H1 (cell line): ENCODE results near the gene KIF5A. TPM values are rescaled to one million over a fixed set of nuclear protein-coding genes. Genes with fewer than 3 reads are reported as not detected.

Experiments used
- CTCF ChIA-PET: fragments of 300-600 bp; sonication (Branson Sonifier 250); formaldehyde crosslinking; loops from one replicate; lab custom pipeline; 2021; ENCODE audit not compliant: partially characterized antibody; lab: Charles Lee
- POLR2A ChIA-PET: fragments of 300-600 bp; sonication (Branson Sonifier 250); formaldehyde crosslinking; loops from one replicate; lab custom pipeline; 2021; ENCODE audit warnings: inconsistent platforms; ENCODE audit not compliant: partially characterized antibody; lab: Charles Lee
- DNase-seq, 2 experiments: peaks; one replicate each; pipeline versions ENCODE4 v3.0.0 to v3.0.0-alpha.2; 2010 to 2022; ENCODE audit warnings: low spot score in 2 of 2, low read depth in 1 of 2, mixed read lengths in 1 of 2
- FAIRE-seq: peaks from 2 replicates; lab custom pipeline; 2011; peaks lifted over from hg19 to GRCh38; lab: Jason Lieb, UNC
- H2AFZ ChIP-seq: 2 replicates; pipeline ENCODE4 v1.8.1; 2012; ENCODE audit warnings: low read length, inconsistent platforms
- H2AK5ac ChIP-seq: 2 replicates; pipeline ENCODE4 v1.6.1; 2013; ENCODE audit warnings: low read depth, low read length
- H2BK120ac ChIP-seq: replicated peaks from 2 replicates; pipeline ENCODE3; 2013; ENCODE audit warnings: low read depth, low read length, inconsistent platforms
- H2BK12ac ChIP-seq: 2 replicates; pipeline ENCODE4 v1.6.1; 2013; ENCODE audit warnings: low read depth, low read length
- H2BK15ac ChIP-seq: 2 replicates; pipeline ENCODE4 v1.6.1; 2013; ENCODE audit warnings: low read length
- H2BK20ac ChIP-seq: 2 replicates; pipeline ENCODE4 v1.6.1; 2013; ENCODE audit warnings: low read length
- H2BK5ac ChIP-seq: 2 replicates; pipeline ENCODE4 v1.6.1; 2013; ENCODE audit warnings: low read depth, low read length
- H3K14ac ChIP-seq: 2 replicates; pipeline ENCODE4 v1.6.1; 2013; ENCODE audit warnings: inconsistent platforms; ENCODE audit not compliant: insufficient read length
- H3K18ac ChIP-seq: 2 replicates; pipeline ENCODE4 v1.6.1; 2013; ENCODE audit warnings: low read length; ENCODE audit errors: extremely low read depth
- H3K23ac ChIP-seq: 2 replicates; pipeline ENCODE4 v1.6.1; 2013; ENCODE audit warnings: inconsistent platforms; ENCODE audit not compliant: insufficient read length
- H3K23me2 ChIP-seq: 2 replicates; pipeline ENCODE4 v1.6.1; 2013; ENCODE audit warnings: low read depth, low read length
- H3K27ac ChIP-seq: 2 replicates; pipeline ENCODE4 v1.6.1; 2011; ENCODE audit warnings: low read depth, low read length, inconsistent platforms
- H3K27me3 ChIP-seq, 4 experiments: replicated peaks in 1 of 4; 1 replicate in 1 of 4; 2 replicates in 3 of 4; pipeline versions ENCODE4 v1.6.1 to v1.8.1; 2011 to 2013; ENCODE audit warnings: low read length in 3 of 4, mild to moderate bottlenecking in 3 of 4, inconsistent platforms in 2 of 4, mixed read lengths in 2 of 4, moderate library complexity in 1 of 4; ENCODE audit not compliant: control insufficient read depth in 3 of 4, insufficient read depth in 3 of 4; ENCODE audit errors: extremely low read depth in 1 of 4
- H3K36me3 ChIP-seq, 4 experiments: 2 replicates each; pipeline versions ENCODE4 v1.6.1 to v1.8.1; 2011 to 2013; ENCODE audit warnings: mild to moderate bottlenecking in 4 of 4, low read length in 3 of 4, moderate library complexity in 2 of 4, control low read depth in 1 of 4, inconsistent platforms in 1 of 4; ENCODE audit not compliant: insufficient read depth in 4 of 4, control insufficient read depth in 2 of 4
- H3K4ac ChIP-seq: replicated peaks from 2 replicates; pipeline ENCODE3; 2013; ENCODE audit warnings: low read length, low read depth, mixed read lengths, inconsistent platforms; ENCODE audit not compliant: insufficient read length
- H3K4me1 ChIP-seq, 4 experiments: replicated peaks in 1 of 4; 1 replicate in 1 of 4; 2 replicates in 3 of 4; pipeline versions ENCODE4 v1.6.1 to v1.8.1; 2011 to 2013; ENCODE audit warnings: low read length in 3 of 4, inconsistent platforms in 2 of 4, mixed read lengths in 1 of 4; ENCODE audit not compliant: insufficient read depth in 4 of 4, control insufficient read depth in 3 of 4
- H3K4me2 ChIP-seq, 2 experiments: 2 replicates each; pipeline versions ENCODE4 v1.6.1 to v1.8.1; 2011 to 2013; ENCODE audit warnings: low read depth in 2 of 2, low read length in 2 of 2, control low read depth in 1 of 2, inconsistent platforms in 1 of 2, mild to moderate bottlenecking in 1 of 2; ENCODE audit not compliant: insufficient read depth in 1 of 2
- H3K4me3 ChIP-seq, 4 experiments: fragments of 200-600, 300-600 bp in 1 of 4; sonication (generic), shearing (Covaris generic), sonication (Bioruptor Twin) in 1 of 4; 2 replicates each; pipeline versions ENCODE4 v1.5.1 to v1.8.1; 2011 to 2016; ENCODE audit warnings: low read length in 4 of 4, low read depth in 3 of 4, control low read depth in 2 of 4, inconsistent platforms in 2 of 4, mild to moderate bottlenecking in 2 of 4, mixed read lengths in 1 of 4, moderate library complexity in 1 of 4; ENCODE audit not compliant: insufficient read depth in 2 of 4; ENCODE audit errors: extremely low read depth in 1 of 4
- H3K56ac ChIP-seq: replicated peaks from 2 replicates; pipeline ENCODE3; 2013; ENCODE audit warnings: low read depth, mild to moderate bottlenecking, mixed read lengths, low read length, inconsistent platforms; ENCODE audit not compliant: insufficient read length
- H3K79me1 ChIP-seq: 2 replicates; pipeline ENCODE4 v1.6.1; 2013; ENCODE audit warnings: low read depth, low read length, control low read depth
- H3K79me2 ChIP-seq, 2 experiments: 2 replicates each; pipeline versions ENCODE4 v1.6.1 to v1.8.1; 2012 to 2013; ENCODE audit warnings: low read length in 2 of 2, mild to moderate bottlenecking in 2 of 2, inconsistent platforms in 1 of 2; ENCODE audit not compliant: insufficient read depth in 2 of 2, control insufficient read depth in 1 of 2
- H3K9ac ChIP-seq, 4 experiments: replicated peaks in 1 of 4; 1 replicate in 1 of 4; 2 replicates in 3 of 4; pipeline versions ENCODE4 v1.6.1 to v1.8.1; 2011 to 2013; ENCODE audit warnings: low read depth in 3 of 4, low read length in 3 of 4, control low read depth in 2 of 4, mild to moderate bottlenecking in 2 of 4, moderate library complexity in 2 of 4, inconsistent platforms in 1 of 4; ENCODE audit errors: extremely low read depth in 1 of 4
- H3K9me3 ChIP-seq, 2 experiments: 2 replicates each; pipeline versions ENCODE4 v1.6.1 to v1.8.1; 2012 to 2013; ENCODE audit warnings: mild to moderate bottlenecking in 2 of 2, moderate library complexity in 2 of 2, control low read depth in 1 of 2, inconsistent platforms in 1 of 2, low read depth in 1 of 2, low read length in 1 of 2, mixed read lengths in 1 of 2; ENCODE audit not compliant: insufficient read depth in 2 of 2
- H4K20me1 ChIP-seq, 2 experiments: replicated peaks in 1 of 2; 2 replicates each; pipeline versions ENCODE3 to v1.8.1; 2011 to 2013; ENCODE audit warnings: inconsistent platforms in 2 of 2, low read length in 2 of 2, mild to moderate bottlenecking in 1 of 2; ENCODE audit not compliant: insufficient read depth in 2 of 2, control insufficient read depth in 1 of 2
- H4K5ac ChIP-seq: 2 replicates; pipeline ENCODE4 v1.6.1; 2013; ENCODE audit warnings: low read length, low read depth, mixed read lengths, inconsistent platforms; ENCODE audit not compliant: insufficient read length
- H4K8ac ChIP-seq: 2 replicates; pipeline ENCODE4 v1.8.0; 2013; ENCODE audit warnings: mild to moderate bottlenecking, moderate library complexity, low read length, inconsistent platforms; ENCODE audit not compliant: insufficient read depth; ENCODE audit errors: extremely low read depth
- H4K91ac ChIP-seq: replicated peaks from 2 replicates; pipeline ENCODE3; 2013; ENCODE audit warnings: low read length, mixed read lengths, inconsistent platforms; ENCODE audit not compliant: insufficient read length
- CEBPB ChIP-seq: IDR thresholded peaks from 2 replicates; pipeline ENCODE4 v1.6.1; 2012; ENCODE audit warnings: low read depth, low read length
- CHD2 ChIP-seq: IDR thresholded peaks from 2 replicates; pipeline ENCODE4 v1.6.1; 2012; ENCODE audit warnings: low read length, improper control_type of control experiment
- EP300 ChIP-seq, 2 experiments: IDR thresholded peaks; 1 replicate in 1 of 2; 2 replicates in 1 of 2; pipeline ENCODE4 v1.6.1; 2011 to 2012; ENCODE audit warnings: low read depth in 2 of 2, low read length in 2 of 2, mild to moderate bottlenecking in 2 of 2, borderline replicate concordance in 1 of 2, inconsistent platforms in 1 of 2, moderate library complexity in 1 of 2
- GABPA ChIP-seq: IDR thresholded peaks from 2 replicates; pipeline ENCODE4 v1.6.1; 2011; ENCODE audit warnings: mild to moderate bottlenecking, low read length, moderate library complexity, borderline replicate concordance; ENCODE audit not compliant: insufficient read depth
- JUND ChIP-seq: IDR thresholded peaks from 2 replicates; pipeline ENCODE4 v1.6.1; 2011; ENCODE audit warnings: mild to moderate bottlenecking, improper control_type of control experiment, low read length
- RXRA ChIP-seq: IDR thresholded peaks from 2 replicates; pipeline ENCODE4 v1.6.1; 2011; ENCODE audit warnings: low read depth, mild to moderate bottlenecking, low read length, moderate library complexity; ENCODE audit not compliant: insufficient read depth
- SAP30 ChIP-seq: fragments of 300-600 bp; sonication (generic); IDR thresholded peaks from 2 replicates; pipeline ENCODE4 v1.7.1; 2012; ENCODE audit warnings: low read length, moderate library complexity, mild to moderate bottlenecking, inconsistent platforms; ENCODE audit not compliant: insufficient read depth, insufficient replicate concordance
- TAF7 ChIP-seq: optimal IDR thresholded peaks from 2 replicates; pipeline ENCODE3; 2011; ENCODE audit warnings: low read depth, mild to moderate bottlenecking, inconsistent platforms, low read length, moderate library complexity, borderline replicate concordance
- WGBS, 2 experiments: shearing (Covaris generic) in 1 of 2; methylation state at CpG; one replicate each; pipeline versions ENCODE4 v1.1.6 to v1.1.7; 2013 to 2015; ENCODE audit warnings: low lambda C conversion rate in 2 of 2, mixed read lengths in 2 of 2, inconsistent platforms in 1 of 2, low coverage in 1 of 2, missing lambda C conversion rate in 1 of 2; ENCODE audit not compliant: insufficient replicate concordance in 2 of 2, insufficient coverage in 1 of 2, insufficient read length in 1 of 2; ENCODE audit errors: extremely low coverage in 1 of 2, missing lambda C conversion rate in 1 of 2; 5-methylcytosine and 5-hydroxymethylcytosine counted together
- polyA plus RNA-seq, 7 experiments: library from polyadenylated mRNA; depleted of rRNA in 3 of 7; stranded (reverse) in 5 of 7; unstranded in 2 of 7; fragments of >200 nt in 5 of 7; fragments of 200-250 nt in 2 of 7; gene quantifications; 1 replicate in 5 of 7; 2 replicates in 1 of 7; 4 replicates in 1 of 7; pipeline versions ENCODE4 v1.2.1 to v1.2.3, GENCODE V29; 2011 to 2013; ENCODE audit warnings: missing spikeins in 2 of 7, mixed read lengths in 2 of 7
- total RNA-seq: library from RNA; stranded (reverse); fragmentation: NEBNext Ultra II Directional; extraction: Animal tissue kit (Norgen Biotek cat#: 25700); gene quantifications from 2 replicates; pipeline ENCODE4 v1.2.1, GENCODE V29; 2021
- TF ChIP-seq, protein P1 (sequence below), 3 experiments: IDR thresholded peaks; 1 replicate in 2 of 3; 2 replicates in 1 of 3; pipeline versions ENCODE4 v1.5.1 to v1.6.1; 2011; ENCODE audit warnings: low read length in 3 of 3, mild to moderate bottlenecking in 3 of 3, inconsistent platforms in 2 of 3, low read depth in 1 of 3, moderate library complexity in 1 of 3; ENCODE audit not compliant: insufficient read depth in 1 of 3; ENCODE audit errors: control extremely low read depth in 1 of 3

Gene KIF5A
- total and polyA plus RNA-seq, 2 of the 8 experiments (the other 6 are each of a cell fraction or from before 2014, with no cell fraction given): 10.7 to 21.9 TPM

DNA sequence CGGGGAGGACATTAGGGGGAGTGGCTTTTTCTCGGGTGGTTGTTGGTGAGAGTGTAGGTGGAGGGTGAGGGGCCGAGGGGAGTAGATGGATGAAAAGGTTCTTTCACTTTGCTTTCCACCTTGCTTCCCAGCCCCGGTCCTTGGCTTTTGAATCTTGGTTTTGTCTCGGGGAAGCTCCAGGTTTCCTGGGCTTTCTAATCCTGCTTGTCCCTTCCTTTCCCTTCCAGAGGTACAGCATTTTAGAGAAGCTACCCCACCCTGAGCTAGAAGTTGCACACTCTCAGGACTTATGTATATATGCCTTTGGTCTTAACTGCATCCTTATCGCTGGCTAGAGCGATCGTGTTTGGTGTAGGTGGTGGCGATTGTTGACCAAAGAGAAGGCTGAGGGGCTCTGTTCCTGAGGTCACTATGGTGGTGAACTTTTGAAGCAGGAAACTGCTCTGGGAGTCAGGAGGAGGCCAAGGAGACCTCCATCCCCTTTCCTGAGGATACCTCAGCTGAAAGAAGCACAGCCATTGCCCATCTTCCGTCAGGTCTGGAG is 42.0 kb downstream of the KIF5A start:
- Histone ChIP-seq H2BK120ac (no peak overlapping the region), H3K9ac (peak overlapping the region in 3 of 4 experiments; percentile 61 to 72 (median 66); a peak in 5 of 7 replicates), H3K14ac (no peak overlapping the region), H3K4ac (no peak overlapping the region), H3K27me3 (no peaks in the 10 kb centered on the region), H2AFZ (no peak overlapping the region), H3K23me2 (peaks cover 15% of the 10 kb centered on the region; the same call in 1 of the 2 replicates), H3K79me1 (0 out of 2 replicates have a peak, but pooled peaks cover 3% of the 10 kb centered on the region), H4K5ac (no peak overlapping the region), H3K79me2 (peaks cover 5 to 20% of the 10 kb centered on the region in 2 experiments; a peak in 3 of 4 replicates), H3K23ac (no peak overlapping the region), H3K4me1 (peaks cover 2 to 7% (median 3%) of the 10 kb centered on the region in 4 experiments; a peak in 6 of 7 replicates), H2BK5ac (no peak overlapping the region), H3K56ac (no peak overlapping the region), H3K27ac (no peak overlapping the region), H3K36me3 (peaks cover 0 to 8% (median 3%) of the 10 kb centered on the region in 4 experiments; a peak in 2 of 8 replicates), H2BK20ac (no peak overlapping the region), H4K20me1 (peaks cover 2 to 4% of the 10 kb centered on the region in 2 experiments), H2BK15ac (no peak overlapping the region), H3K9me3 (no peaks in the 10 kb centered on the region), H4K8ac (no peak overlapping the region), H3K18ac (no peak overlapping the region), H3K4me2 (peak overlapping the region; percentile 83), H2AK5ac (no peak overlapping the region), H2BK12ac (no peak overlapping the region), H4K91ac (no peak overlapping the region), H3K4me3 (peak overlapping the region; percentile 72 to 95 (median 80))
- ChIA-PET POLR2A (interaction anchor here (1.2 to 6.2 kb wide), 9 partner anchors 9 to 67 kb away, joined by 3 to 60 read pairs (median 6); partner anchors contain the start of genes ARHGEF25 and DTX3), CTCF (interaction anchor here (0.6 to 6.1 kb wide), 15 partner anchors 9 to 165 kb away, joined by 3 to 40 read pairs (median 4); partner anchors contain the start of genes DTX3 and OS9)
- 50% methylated on average over 10 of the region's 10 CpGs; no CpG with 5 or more reads in 1 of the 2 experiments for WGBS, 2 experiments
- no peak for FAIRE-seq
- no peak for DNase-seq
- TF ChIP-seq EP300 (IDR thresholded peaks at IDR 0.05; ENCODE audit: borderline replicate concordance in 1 of 2, low read depth in 2 of 2, low read length in 2 of 2) (no peak), TAF7 (no peak), CEBPB (no peak), CHD2 (no peak), SAP30 (no peak), JUND (no peak), GABPA (no peak), RXRA (no peak)
- TF ChIP-seq, protein P1, sequence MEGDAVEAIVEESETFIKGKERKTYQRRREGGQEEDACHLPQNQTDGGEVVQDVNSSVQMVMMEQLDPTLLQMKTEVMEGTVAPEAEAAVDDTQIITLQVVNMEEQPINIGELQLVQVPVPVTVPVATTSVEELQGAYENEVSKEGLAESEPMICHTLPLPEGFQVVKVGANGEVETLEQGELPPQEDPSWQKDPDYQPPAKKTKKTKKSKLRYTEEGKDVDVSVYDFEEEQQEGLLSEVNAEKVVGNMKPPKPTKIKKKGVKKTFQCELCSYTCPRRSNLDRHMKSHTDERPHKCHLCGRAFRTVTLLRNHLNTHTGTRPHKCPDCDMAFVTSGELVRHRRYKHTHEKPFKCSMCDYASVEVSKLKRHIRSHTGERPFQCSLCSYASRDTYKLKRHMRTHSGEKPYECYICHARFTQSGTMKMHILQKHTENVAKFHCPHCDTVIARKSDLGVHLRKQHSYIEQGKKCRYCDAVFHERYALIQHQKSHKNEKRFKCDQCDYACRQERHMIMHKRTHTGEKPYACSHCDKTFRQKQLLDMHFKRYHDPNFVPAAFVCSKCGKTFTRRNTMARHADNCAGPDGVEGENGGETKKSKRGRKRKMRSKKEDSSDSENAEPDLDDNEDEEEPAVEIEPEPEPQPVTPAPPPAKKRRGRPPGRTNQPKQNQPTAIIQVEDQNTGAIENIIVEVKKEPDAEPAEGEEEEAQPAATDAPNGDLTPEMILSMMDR (IDR thresholded peaks at IDR 0.05; ENCODE audit: control extremely low read depth in 1 of 3, insufficient read depth in 1 of 3, low read depth in 1 of 3, low read length in 3 of 3): no peak
